ENCODE data around the gene DCX.

The DCX gene

DNA sequence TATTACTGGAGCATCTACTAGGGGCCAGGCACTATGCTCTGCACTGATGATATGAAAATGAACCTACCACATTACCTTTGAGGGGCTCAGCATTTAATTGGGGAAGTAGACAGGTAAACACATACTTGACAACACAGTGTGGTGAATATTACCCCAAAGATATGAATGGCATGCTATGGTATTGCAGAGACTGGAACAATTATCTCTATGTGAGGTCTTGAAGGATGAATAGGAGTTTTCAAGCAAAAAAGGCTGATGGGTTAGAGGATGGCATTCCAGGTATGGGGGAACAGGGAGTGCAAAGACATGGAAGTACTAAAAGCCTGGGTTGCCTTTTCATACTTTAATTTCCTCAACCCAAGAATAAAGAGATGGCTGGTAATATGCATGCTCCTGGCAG lies 82.6 kb downstream of the DCX start:
- Histone ChIP-seq H2AFZ (ENCODE audit: low read depth) (no peak overlapping the region), H4K20me1 (ENCODE audit: insufficient read depth) (no peaks in the 10 kb centered on the region), H3K79me2 (ENCODE audit: insufficient read depth, low read depth) (no peaks in the 10 kb centered on the region), H3K9ac (no peak overlapping the region), H3K4me2 (no peak overlapping the region), H3K4me1 (ENCODE audit: low read depth, poor library complexity, severe bottlenecking) (no peaks in the 10 kb centered on the region), H3K36me3 (ENCODE audit: insufficient read depth) (no peaks in the 10 kb centered on the region), H3K27ac (no peak overlapping the region), H3K4me3 (IDR thresholded peaks at IDR 0.05; ENCODE audit: insufficient read depth, low read depth, low read length) (no peak overlapping the region), H3K27me3 (ENCODE audit: insufficient read depth, low read depth) (no peaks in the 10 kb centered on the region)
- TF ChIP-seq CTCF (conservative IDR thresholded peaks at IDR 0.05; ENCODE audit: low read depth, low read length): no peak

- Histone ChIP-seq H3K9ac (no peak overlapping the region), H3K4me1 (ENCODE audit: low read depth, poor library complexity, severe bottlenecking) (no peaks in the 10 kb centered on the region), H3K79me2 (ENCODE audit: insufficient read depth, low read depth) (no peaks in the 10 kb centered on the region), H3K27me3 (ENCODE audit: insufficient read depth, low read depth) (no peaks in the 10 kb centered on the region), H2AFZ (ENCODE audit: low read depth) (no peak overlapping the region), H3K36me3 (ENCODE audit: insufficient read depth) (no peaks in the 10 kb centered on the region), H3K4me3 (IDR thresholded peaks at IDR 0.05; ENCODE audit: insufficient read depth, low read depth, low read length) (no peak overlapping the region), H3K27ac (no peak overlapping the region), H4K20me1 (ENCODE audit: insufficient read depth) (no peaks in the 10 kb centered on the region), H3K4me2 (no peak overlapping the region)
- TF ChIP-seq CTCF (conservative IDR thresholded peaks at IDR 0.05; ENCODE audit: low read depth, low read length): no peak
Observed at GRCh38 chrX:111328858-111329257, 83.1 kb downstream of the DCX start.

DNA sequence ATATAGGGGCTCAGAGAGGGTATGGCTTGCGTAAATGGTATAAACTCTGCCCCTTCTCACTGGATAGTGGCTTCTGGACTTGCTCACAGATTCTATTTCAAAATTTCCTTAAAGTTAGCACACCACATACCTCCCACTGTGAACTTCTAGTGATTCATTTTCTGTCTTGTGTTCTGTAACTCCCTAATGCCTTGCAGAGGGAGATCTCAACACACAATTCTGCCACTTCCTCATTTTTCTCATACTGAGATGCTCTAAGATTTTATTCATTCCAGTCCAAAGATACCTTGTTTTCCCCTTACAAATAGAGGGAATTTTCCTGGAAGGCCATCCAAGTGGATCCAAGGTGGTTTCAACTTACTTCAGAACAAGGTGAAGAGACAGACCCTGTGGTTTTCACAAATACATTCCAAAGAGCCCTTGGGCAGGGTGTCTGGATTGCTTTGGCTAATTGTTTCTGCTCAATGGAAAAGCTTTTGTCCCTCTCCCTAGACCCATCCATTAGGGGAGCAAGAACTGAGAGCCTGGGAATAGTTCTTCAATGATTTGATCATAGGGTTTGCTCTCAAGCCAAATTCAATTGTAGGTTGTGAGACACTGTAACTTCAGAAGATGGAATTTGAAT lies 89.6 kb downstream of the DCX start:
- H3K9ac ChIP-seq: no peak overlapping the region
- no peak overlapping the region for H3K27ac ChIP-seq
- no peaks in the 10 kb centered on the region for H3K27me3 ChIP-seq (ENCODE audit: insufficient read depth, low read depth)
- no peak overlapping the region for H3K4me3 ChIP-seq (IDR thresholded peaks at IDR 0.05; ENCODE audit: insufficient read depth, low read depth, low read length)
- H3K4me2 ChIP-seq: no peak overlapping the region
- H4K20me1 ChIP-seq (ENCODE audit: insufficient read depth): no peaks in the 10 kb centered on the region
- no peaks in the 10 kb centered on the region for H3K36me3 ChIP-seq (ENCODE audit: insufficient read depth)
- no peaks in the 10 kb centered on the region for H3K4me1 ChIP-seq (ENCODE audit: low read depth, poor library complexity, severe bottlenecking)
- no peak for TF ChIP-seq CTCF (conservative IDR thresholded peaks at IDR 0.05; ENCODE audit: low read depth, low read length)
- H2AFZ ChIP-seq (ENCODE audit: low read depth): no peak overlapping the region
- H3K79me2 ChIP-seq (ENCODE audit: insufficient read depth, low read depth): no peaks in the 10 kb centered on the region

- no peaks in the 10 kb centered on the region for H3K4me1 ChIP-seq (ENCODE audit: low read depth, poor library complexity, severe bottlenecking)
- H3K27ac ChIP-seq: no peak overlapping the region
- H3K79me2 ChIP-seq (ENCODE audit: insufficient read depth, low read depth): no peaks in the 10 kb centered on the region
- no peak overlapping the region for H3K4me3 ChIP-seq (IDR thresholded peaks at IDR 0.05; ENCODE audit: insufficient read depth, low read depth, low read length)
- no peak overlapping the region for H3K4me2 ChIP-seq
- no peaks in the 10 kb centered on the region for H3K27me3 ChIP-seq (ENCODE audit: insufficient read depth, low read depth)
- TF ChIP-seq CTCF (conservative IDR thresholded peaks at IDR 0.05; ENCODE audit: low read depth, low read length): no peak
- no peak overlapping the region for H2AFZ ChIP-seq (ENCODE audit: low read depth)
- H3K9ac ChIP-seq: no peak overlapping the region
- H3K36me3 ChIP-seq (ENCODE audit: insufficient read depth): no peaks in the 10 kb centered on the region
- H4K20me1 ChIP-seq (ENCODE audit: insufficient read depth): no peaks in the 10 kb centered on the region
Observed at GRCh38 chrX:111319451-111319850, 92.5 kb downstream of the DCX start.

All from KMS-11 (cell line).